Activated naive CD4-positive, alpha-beta T cell treated with anti-CD3 and anti-CD28 coated beads, Interleukin-2, amount 50 U/mL, for 24 hours (primary cell): ENCODE data around the gene CDC5L.

Experiments used
- H3K27ac Mint-ChIP-seq: one replicate; pipeline ENCODE4 v1.8.0; 2021; ENCODE audit warnings: mild to moderate bottlenecking, mixed read lengths
- H3K27me3 Mint-ChIP-seq: one replicate; pipeline ENCODE4 v1.8.0; 2021; ENCODE audit warnings: mixed read lengths
- H3K36me3 Mint-ChIP-seq: one replicate; pipeline ENCODE4 v1.8.0; 2021; ENCODE audit warnings: mixed read lengths
- H3K4me1 Mint-ChIP-seq: one replicate; pipeline ENCODE4 v1.8.0; 2021; ENCODE audit warnings: mixed read lengths
- H3K4me3 Mint-ChIP-seq: one replicate; pipeline ENCODE4 v1.8.0; 2021; ENCODE audit warnings: mild to moderate bottlenecking, mixed read lengths
- H3K9me3 Mint-ChIP-seq: one replicate; pipeline ENCODE4 v1.8.0; 2021; ENCODE audit warnings: mixed read lengths

The CDC5L gene

GRCh38 chr6:44451803-44452695, 64.5 kb downstream of the CDC5L start:
- H3K4me1 Mint-ChIP-seq = peaks cover 5% of the 10 kb centered on the region
- H3K4me3 Mint-ChIP-seq = no peak overlapping the region
- H3K36me3 Mint-ChIP-seq = peaks cover 3% of the 10 kb centered on the region
- no peak overlapping the region for H3K27ac Mint-ChIP-seq
- no peaks in the 10 kb centered on the region for H3K9me3 Mint-ChIP-seq
- no peaks in the 10 kb centered on the region for H3K27me3 Mint-ChIP-seq

- peaks cover 5% of the 10 kb centered on the region for H3K4me1 Mint-ChIP-seq
- H3K4me3 Mint-ChIP-seq = no peak overlapping the region
- no peak overlapping the region for H3K27ac Mint-ChIP-seq
- H3K9me3 Mint-ChIP-seq = no peaks in the 10 kb centered on the region
- H3K36me3 Mint-ChIP-seq = no peaks in the 10 kb centered on the region
- H3K27me3 Mint-ChIP-seq = no peaks in the 10 kb centered on the region
Measured at GRCh38 chr6:44452725-44453124, 65.2 kb downstream of the CDC5L start.

GRCh38 chr6:44453146-44453545, 65.6 kb downstream of the CDC5L start:
- peaks cover 5% of the 10 kb centered on the region for H3K4me1 Mint-ChIP-seq
- no peak overlapping the region for H3K4me3 Mint-ChIP-seq
- H3K9me3 Mint-ChIP-seq = no peaks in the 10 kb centered on the region
- H3K27ac Mint-ChIP-seq = no peak overlapping the region
- H3K36me3 Mint-ChIP-seq = no peaks in the 10 kb centered on the region
- H3K27me3 Mint-ChIP-seq = no peaks in the 10 kb centered on the region

- Mint-ChIP-seq H3K27ac (peak overlapping the region; percentile 19), H3K4me1 (peaks cover 5% of the 10 kb centered on the region), H3K27me3 (no peaks in the 10 kb centered on the region), H3K36me3 (no peaks in the 10 kb centered on the region), H3K4me3 (no peak overlapping the region), H3K9me3 (no peaks in the 10 kb centered on the region)
Measured at GRCh38 chr6:44454198-44454597, 66.7 kb downstream of the CDC5L start.

- no peaks in the 10 kb centered on the region for H3K36me3 Mint-ChIP-seq
- H3K4me1 Mint-ChIP-seq = peaks cover 5% of the 10 kb centered on the region
- H3K9me3 Mint-ChIP-seq = no peaks in the 10 kb centered on the region
- no peaks in the 10 kb centered on the region for H3K27me3 Mint-ChIP-seq
- no peak overlapping the region for H3K27ac Mint-ChIP-seq
- H3K4me3 Mint-ChIP-seq = no peak overlapping the region
Measured at GRCh38 chr6:44456070-44456965, 68.8 kb downstream of the CDC5L start.

- no peak overlapping the region for H3K27ac Mint-ChIP-seq
- H3K9me3 Mint-ChIP-seq = no peaks in the 10 kb centered on the region
- H3K27me3 Mint-ChIP-seq = no peaks in the 10 kb centered on the region
- peaks cover 5% of the 10 kb centered on the region for H3K4me1 Mint-ChIP-seq
- no peaks in the 10 kb centered on the region for H3K36me3 Mint-ChIP-seq
- H3K4me3 Mint-ChIP-seq = no peak overlapping the region
Measured at GRCh38 chr6:44456966-44457292, 69.4 kb downstream of the CDC5L start.

- Mint-ChIP-seq H3K27me3 (no peaks in the 10 kb centered on the region), H3K4me3 (no peak overlapping the region), H3K9me3 (no peaks in the 10 kb centered on the region), H3K4me1 (peaks cover 5% of the 10 kb centered on the region), H3K36me3 (no peaks in the 10 kb centered on the region), H3K27ac (no peak overlapping the region)
Measured at GRCh38 chr6:44457596-44457995, 70.1 kb downstream of the CDC5L start.

GRCh38 chr6:44458551-44458950, 71.0 kb downstream of the CDC5L start:
- Mint-ChIP-seq H3K4me3 (no peak overlapping the region), H3K4me1 (peaks cover 5% of the 10 kb centered on the region), H3K36me3 (no peaks in the 10 kb centered on the region), H3K27me3 (no peaks in the 10 kb centered on the region), H3K27ac (no peak overlapping the region), H3K9me3 (no peaks in the 10 kb centered on the region)

GRCh38 chr6:44462335-44462734, 74.8 kb downstream of the CDC5L start:
- H3K27me3 Mint-ChIP-seq = peaks cover 3% of the 10 kb centered on the region

GRCh38 chr6:44462797-44463727, 75.6 kb downstream of the CDC5L start:
- no peak overlapping the region for H3K4me3 Mint-ChIP-seq
- no peaks in the 10 kb centered on the region for H3K36me3 Mint-ChIP-seq
- no peaks in the 10 kb centered on the region for H3K9me3 Mint-ChIP-seq
- H3K4me1 Mint-ChIP-seq = no peaks in the 10 kb centered on the region
- no peak overlapping the region for H3K27ac Mint-ChIP-seq
- H3K27me3 Mint-ChIP-seq = peaks cover 3% of the 10 kb centered on the region

More at GRCh38 chr6:44462335-44462734, 74.8 kb downstream of the CDC5L start:
- H3K9me3 Mint-ChIP-seq = no peaks in the 10 kb centered on the region
- H3K4me3 Mint-ChIP-seq = no peak overlapping the region
- no peaks in the 10 kb centered on the region for H3K4me1 Mint-ChIP-seq
- H3K27ac Mint-ChIP-seq = no peak overlapping the region
- H3K36me3 Mint-ChIP-seq = no peaks in the 10 kb centered on the region

- no peaks in the 10 kb centered on the region for H3K9me3 Mint-ChIP-seq
- H3K27me3 Mint-ChIP-seq = peaks cover 4% of the 10 kb centered on the region
- no peak overlapping the region for H3K27ac Mint-ChIP-seq
- no peaks in the 10 kb centered on the region for H3K36me3 Mint-ChIP-seq
- H3K4me1 Mint-ChIP-seq = no peaks in the 10 kb centered on the region
- H3K4me3 Mint-ChIP-seq = no peak overlapping the region
Measured at GRCh38 chr6:44463728-44464450, 76.4 kb downstream of the CDC5L start.

- peaks cover 7% of the 10 kb centered on the region for H3K27me3 Mint-ChIP-seq
- no peak overlapping the region for H3K4me3 Mint-ChIP-seq
- H3K36me3 Mint-ChIP-seq = no peaks in the 10 kb centered on the region
- H3K27ac Mint-ChIP-seq = no peak overlapping the region
- H3K9me3 Mint-ChIP-seq = no peaks in the 10 kb centered on the region
- H3K4me1 Mint-ChIP-seq = no peaks in the 10 kb centered on the region
Measured at GRCh38 chr6:44464527-44465310, 77.2 kb downstream of the CDC5L start.

- H3K27ac Mint-ChIP-seq = no peak overlapping the region
- no peaks in the 10 kb centered on the region for H3K4me1 Mint-ChIP-seq
- no peaks in the 10 kb centered on the region for H3K36me3 Mint-ChIP-seq
- H3K4me3 Mint-ChIP-seq = no peak overlapping the region
- peaks cover 7% of the 10 kb centered on the region for H3K27me3 Mint-ChIP-seq
- no peaks in the 10 kb centered on the region for H3K9me3 Mint-ChIP-seq
Measured at GRCh38 chr6:44466955-44467354, 79.4 kb downstream of the CDC5L start.

- H3K27ac Mint-ChIP-seq = no peak overlapping the region
Measured at GRCh38 chr6:44468835-44469234, 81.3 kb downstream of the CDC5L start.

More at GRCh38 chr6:44468835-44469234, 81.3 kb downstream of the CDC5L start:
- no peaks in the 10 kb centered on the region for H3K4me1 Mint-ChIP-seq
- peaks cover 7% of the 10 kb centered on the region for H3K27me3 Mint-ChIP-seq
- no peaks in the 10 kb centered on the region for H3K9me3 Mint-ChIP-seq
- H3K36me3 Mint-ChIP-seq = no peaks in the 10 kb centered on the region
- no peak overlapping the region for H3K4me3 Mint-ChIP-seq
